Pons (tissue), 1 donor: ENCODE results near the gene CSGALNACT2.
"Not testable (repeated sequence)": the region's sequence is repeated elsewhere in the genome, so short reads cannot be mapped to it uniquely, and the experiment has no call there.

Experiments used
- DNase-seq: peaks from one replicate; pipeline ENCODE4 v3.0.0-alpha.2; 2016; ENCODE audit warnings: low spot score

The CSGALNACT2 gene

DNA sequence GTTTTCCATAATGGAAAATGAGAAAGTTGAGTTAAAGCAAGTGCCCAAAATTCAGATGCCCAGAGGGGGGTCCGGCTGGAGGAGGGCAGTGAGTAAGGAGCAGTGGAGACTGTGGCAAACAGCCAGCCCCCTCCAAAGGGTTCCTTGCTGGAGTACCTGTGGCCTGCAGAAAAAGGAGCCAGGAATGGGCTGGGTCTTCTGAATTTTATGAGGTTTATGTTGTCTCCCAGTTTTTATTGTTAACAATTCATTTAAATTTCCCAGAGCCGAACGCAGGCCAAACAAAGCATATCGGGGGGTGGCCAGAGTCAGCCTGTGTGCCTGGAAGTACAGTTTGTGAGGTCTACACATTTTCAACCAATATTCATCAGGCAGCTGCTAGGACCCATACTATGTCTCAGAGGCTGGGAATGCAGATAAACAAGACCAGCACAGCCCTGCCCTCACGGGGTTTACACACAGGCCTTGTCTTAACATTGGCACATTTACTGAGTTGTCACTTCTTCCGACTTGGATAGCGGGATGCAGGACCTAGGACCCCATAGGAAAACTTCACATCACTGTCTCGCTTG is 12.9 kb upstream of the CSGALNACT2 start:
- no peak for DNase-seq

DNA sequence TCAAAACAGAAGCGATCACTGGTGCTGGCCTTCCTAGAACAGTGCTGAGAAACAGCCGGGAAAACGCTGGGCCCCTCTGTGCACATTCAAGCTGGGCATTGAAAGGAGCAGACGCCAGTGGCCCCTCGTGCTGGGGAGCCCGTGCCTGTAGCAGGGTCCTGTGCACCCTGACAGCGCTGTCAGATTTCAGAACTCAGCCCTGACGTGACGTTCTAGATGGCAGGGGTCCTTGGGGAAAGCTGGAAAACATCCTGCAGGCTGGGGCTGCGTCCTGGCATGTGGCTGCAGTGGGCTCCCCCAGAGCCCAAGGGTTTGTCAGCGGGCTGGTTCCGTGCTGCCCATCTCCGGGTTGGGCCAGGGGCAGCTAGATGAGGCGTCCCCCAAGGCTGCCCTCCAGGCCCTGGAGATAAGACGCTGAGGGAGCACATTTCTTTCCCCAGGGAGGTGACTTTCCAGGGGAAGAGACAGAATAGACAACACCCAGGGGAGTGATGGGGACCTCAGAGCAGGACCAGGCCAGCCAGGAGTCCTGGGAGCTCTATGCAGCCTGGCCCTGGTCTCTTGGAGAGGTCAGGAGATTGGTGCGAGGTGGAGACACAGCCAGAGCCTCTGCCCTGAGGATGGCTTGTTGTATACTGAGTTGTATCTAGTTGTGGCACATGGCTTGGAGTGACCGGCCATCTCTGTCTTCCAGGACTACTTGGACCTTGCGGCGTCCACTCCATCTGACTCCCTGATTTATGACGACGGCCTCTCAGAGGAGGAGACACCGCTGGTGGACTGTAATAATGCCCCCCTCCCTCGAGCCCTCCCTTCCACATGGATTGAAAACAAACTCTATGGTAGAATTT is 12.1 kb upstream of the CSGALNACT2 start:
- no peak for DNase-seq

DNA sequence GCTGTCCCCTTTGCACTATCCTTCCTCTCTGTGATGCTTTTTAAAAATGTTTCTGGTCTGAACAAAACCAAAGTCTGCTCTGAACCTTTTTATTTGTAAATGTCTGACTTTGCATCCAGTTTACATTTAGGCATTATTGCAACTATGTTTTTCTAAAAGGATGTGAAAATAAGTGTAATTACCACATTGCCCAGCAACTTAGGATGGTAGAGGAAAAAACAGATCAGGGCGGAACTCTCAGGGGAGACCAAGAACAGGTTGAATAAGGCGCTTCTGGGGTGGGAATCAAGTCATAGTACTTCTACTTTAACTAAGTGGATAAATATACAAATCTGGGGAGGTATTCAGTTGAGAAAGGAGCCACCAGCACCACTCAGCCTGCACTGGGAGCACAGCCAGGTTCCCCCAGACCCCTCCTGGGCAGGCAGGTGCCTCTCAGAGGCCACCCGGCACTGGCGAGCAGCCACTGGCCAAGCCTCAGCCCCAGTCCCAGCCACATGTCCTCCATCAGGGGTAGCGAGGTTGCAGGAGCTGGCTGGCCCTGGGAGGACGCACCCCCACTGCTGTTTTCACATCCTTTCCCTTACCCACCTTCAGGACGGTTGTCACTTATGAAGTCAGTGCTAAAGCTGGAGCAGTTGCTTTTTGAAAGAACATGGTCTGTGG is 11.4 kb upstream of the CSGALNACT2 start:
- no peak for DNase-seq

DNA sequence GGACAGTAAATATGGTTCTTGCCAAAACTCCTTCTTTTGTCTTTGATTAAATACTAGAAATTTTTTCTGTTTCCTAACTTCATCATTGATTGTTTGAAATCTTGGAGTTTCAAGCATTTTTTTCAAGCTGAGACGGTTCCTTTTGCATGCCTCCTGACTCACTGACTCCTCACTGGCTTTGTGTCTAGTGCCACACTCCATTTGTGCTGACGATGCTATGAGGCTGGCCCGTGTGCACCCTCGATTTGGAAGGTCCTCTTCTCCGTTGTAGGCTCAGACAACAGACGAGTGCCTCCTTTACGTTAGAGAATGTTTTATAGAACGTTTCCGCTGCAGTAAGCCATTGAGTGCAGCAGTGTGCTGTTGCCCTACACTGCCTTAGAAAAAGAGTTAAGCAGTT is 10.8 kb upstream of the CSGALNACT2 start:
- no peak for DNase-seq

DNA sequence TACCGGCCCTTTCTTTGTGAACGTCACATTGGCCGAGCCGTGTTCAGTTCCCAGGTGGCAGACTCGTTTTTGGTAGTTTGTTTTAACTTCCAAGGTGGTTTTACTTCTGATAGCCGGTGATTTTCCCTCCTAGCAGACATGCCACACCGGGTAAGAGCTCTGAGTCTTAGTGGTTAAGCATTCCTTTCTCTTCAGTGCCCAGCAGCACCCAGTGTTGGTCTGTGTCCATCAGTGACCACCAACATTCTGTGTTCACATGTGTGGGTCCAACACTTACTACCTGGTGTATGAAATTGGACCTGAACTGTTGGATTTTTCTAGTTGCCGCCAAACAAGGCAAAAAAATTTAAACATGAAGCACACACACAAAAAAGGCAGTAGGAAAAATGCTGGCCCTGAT is 9.9 kb upstream of the CSGALNACT2 start:
- DNase-seq = no peak

DNA sequence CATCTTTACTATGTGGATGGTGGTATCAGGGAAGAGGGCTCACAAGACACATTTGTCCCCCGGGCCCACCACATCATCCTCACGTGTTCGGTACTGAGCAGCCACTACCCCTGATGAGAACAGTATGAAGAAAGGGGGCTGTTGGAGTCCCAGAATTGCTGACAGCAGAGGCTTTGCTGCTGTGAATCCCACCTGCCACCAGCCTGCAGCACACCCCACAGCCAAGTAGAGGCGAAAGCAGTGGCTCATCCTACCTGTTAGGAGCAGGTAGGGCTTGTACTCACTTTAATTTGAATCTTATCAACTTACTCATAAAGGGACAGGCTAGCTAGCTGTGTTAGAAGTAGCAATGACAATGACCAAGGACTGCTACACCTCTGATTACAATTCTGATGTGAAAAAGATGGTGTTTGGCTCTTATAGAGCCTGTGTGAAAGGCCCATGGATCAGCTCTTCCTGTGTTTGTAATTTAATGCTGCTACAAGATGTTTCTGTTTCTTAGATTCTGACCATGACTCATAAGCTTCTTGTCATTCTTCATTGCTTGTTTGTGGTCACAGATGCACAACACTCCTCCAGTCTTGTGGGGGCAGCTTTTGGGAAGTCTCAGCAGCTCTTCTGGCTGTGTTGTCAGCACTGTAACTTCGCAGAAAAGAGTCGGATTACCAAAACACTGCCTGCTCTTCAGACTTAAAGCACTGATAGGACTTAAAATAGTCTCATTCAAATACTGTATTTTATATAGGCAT is 9.1 kb upstream of the CSGALNACT2 start:
- no peak for DNase-seq

DNA sequence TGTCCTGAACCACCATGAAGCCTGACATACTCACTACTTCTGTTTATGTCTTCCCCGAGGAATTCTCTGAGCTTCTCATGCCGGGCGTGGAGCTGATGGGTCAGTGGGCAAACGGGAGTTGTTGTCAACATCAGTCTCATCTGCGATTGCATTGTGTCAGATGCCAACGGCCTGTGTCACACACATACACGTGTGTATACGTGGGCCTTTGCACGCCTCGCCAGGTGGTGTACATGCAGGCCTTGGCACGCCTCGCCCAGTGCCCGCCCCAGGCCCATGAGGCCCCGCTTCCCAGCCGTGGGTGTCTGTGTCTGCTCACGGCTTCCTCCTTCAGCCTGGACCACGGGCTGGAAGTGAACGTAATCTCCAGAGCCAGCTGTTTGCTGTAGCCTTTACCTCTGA is 7.5 kb upstream of the CSGALNACT2 start:
- no peak for DNase-seq

DNA sequence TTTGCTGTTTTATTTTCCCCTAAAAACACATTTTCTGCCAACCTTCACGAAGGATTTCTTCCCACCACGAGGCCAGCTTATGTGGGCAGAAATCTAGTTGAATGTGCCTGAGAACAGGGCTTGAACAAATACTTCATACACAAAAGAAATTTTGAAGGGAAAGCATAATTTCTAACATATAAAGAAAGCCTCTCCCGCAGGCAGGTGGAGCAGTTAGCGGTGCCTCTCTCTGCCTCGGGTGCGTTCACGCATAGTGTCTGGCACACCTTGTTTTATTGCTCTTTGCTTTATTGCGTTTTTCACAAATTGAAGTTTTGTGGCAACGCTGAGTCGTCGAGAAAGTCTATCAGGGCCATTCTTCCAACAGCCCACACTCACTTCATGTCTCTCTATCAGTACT is 7.0 kb upstream of the CSGALNACT2 start:
- no peak for DNase-seq

DNA sequence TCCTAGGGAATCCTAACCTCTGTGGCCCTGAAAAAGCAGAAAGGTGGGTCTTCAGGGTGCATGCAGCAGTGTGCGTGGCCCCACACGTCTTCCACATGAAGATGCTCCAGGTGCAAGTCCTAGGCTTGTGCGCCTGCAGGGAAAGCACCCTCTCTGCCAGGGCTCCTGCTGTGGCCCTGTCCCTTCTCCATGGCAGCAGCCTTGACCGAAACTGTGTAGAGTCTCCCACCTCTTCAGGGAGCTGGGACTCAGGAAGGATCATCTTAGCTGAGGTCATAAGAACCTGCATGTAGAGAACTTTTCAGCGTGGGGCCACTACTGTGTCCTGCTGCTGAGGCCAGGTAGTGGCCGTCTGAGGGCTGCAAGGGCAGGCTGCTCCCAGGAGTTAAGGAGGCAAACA is 6.3 kb upstream of the CSGALNACT2 start:
- DNase-seq = no peak

DNA sequence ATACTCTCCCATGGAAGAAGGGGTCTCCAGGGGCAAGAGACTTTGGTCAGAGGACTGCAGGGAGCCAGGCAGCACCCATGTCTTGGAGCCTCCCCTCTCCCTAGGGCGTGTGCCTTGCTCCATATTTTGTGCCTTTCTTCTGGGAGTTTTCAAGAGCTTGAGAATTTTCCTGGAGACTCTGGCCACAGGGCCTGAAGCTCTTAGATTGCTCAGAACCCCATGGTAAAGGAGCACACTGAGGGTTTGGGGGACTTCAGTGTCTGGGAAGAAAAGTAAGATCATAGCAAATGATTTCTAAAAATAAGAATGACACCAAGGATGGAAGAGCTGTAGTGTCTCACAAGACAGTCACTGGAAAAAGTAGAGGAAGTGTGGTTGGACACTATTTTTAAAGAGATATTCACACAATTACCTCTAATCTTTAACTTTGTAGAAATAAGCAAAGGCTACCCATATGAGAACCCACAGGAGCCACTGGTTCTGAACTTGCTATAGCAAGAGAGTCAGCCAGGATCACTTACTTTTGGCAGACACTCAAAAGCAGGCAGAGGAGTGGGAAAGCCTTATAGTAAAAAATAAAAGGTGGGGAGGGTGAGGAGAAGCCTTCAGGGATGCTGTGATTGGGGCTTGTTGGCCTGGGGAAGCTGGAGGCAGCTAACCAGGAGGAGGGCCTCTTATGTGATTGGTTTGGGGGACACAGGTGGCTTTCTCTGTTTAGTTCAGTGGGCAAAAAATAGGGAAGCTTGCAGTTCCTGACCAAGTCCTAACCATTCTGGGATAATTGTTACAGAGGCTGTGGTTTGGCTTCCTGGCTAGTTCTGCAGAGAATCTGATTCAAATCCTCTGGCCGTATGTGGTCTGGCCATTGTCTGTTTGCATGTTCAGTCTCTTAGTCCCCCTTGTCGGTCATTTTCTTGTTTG is 5.1 kb upstream of the CSGALNACT2 start:
- no peak for DNase-seq

DNA sequence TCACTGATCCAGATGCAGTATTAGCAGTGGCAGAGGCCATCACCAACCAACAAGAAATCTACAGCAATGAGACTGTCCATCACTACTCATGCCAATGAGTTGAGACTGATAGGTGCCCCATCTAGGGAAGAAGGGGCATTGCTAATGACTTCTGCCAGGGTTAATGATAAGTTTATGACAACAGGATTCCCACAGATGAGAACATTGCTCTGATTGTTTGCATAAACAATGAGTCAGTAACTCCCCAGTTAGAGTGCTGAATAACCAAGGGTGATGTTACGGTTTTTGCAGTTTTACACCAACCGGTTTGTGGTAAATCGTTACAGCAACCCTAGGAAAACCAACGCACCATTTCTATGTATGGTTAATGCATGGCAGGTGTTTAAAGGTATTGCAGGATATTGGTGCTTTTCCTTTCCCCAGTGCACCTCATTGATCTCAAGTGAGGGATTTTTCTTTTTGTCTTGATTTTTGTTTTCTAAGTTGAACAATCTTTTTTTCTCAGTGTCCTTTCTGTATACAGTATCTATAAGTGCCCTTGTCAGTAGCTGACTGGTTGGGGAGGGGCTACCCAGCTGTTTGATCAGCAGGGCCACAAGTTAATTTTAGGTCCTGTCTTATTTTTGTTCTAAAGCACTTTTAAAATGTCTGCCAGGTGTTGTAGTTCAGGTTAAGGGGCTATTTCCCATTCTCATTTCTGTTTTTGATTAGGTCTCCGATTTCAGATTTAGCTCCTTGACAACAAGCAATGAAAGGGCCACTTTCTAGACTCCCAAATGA is 3.9 kb upstream of the CSGALNACT2 start:
- no peak for DNase-seq

DNA sequence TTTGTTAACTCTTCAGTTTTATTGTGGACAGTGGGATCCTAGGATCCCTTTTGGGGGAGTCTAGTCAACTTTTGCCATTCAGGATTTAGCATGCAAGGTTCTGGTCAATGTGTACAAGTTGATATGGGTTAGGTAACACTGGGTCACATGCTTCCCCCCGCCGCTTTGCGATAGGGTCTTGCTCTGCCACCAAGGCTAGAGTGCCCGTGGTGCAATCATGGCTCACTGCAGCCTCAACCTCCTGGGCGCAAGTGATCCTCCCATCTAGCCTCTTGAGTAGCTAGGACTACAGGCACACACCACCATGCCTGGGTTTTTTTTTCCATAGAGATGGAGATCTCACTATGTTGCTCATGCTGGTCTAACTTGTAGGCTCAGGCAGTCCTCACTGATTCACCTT is 3.2 kb upstream of the CSGALNACT2 start:
- no peak for DNase-seq

DNA sequence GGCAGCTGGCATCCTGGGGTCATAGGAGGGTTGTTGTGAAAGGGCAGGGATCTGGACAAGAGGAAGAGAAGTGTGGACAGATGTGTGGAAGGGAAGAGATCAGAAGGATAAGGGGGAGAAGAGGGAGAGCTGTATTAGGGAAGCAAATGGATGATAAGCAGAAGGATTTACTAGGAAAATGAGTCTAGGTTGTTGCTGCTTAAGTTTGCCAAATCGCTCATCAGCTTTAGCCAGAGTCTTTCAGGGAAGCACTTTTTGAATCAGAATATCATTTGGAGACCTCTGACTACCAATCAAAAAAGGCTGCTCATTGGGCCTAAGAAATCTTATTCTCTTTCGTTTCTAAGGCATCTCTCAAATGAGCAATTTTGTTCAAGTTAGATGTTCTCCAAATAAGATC is 2.6 kb upstream of the CSGALNACT2 start:
- DNase-seq = no peak

DNA sequence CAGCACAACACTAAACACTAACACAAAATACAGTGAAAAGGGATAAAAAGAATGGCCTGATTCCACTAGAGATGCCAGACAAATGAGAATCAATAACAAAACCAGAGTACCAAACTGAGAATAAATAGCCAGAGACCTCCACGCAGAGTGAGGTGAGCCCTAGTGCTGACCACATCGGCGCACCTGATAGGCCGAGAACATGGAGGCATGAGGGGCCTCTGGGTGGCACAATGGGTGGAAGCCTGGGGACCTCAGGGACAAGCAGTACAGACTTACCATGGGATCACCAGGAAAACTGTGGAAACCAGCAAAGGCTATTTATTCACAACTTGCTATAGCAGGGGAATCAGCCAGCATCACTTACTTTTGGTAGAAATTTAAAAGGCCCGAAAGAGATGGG is 1.8 kb upstream of the CSGALNACT2 start:
- no peak for DNase-seq

DNA sequence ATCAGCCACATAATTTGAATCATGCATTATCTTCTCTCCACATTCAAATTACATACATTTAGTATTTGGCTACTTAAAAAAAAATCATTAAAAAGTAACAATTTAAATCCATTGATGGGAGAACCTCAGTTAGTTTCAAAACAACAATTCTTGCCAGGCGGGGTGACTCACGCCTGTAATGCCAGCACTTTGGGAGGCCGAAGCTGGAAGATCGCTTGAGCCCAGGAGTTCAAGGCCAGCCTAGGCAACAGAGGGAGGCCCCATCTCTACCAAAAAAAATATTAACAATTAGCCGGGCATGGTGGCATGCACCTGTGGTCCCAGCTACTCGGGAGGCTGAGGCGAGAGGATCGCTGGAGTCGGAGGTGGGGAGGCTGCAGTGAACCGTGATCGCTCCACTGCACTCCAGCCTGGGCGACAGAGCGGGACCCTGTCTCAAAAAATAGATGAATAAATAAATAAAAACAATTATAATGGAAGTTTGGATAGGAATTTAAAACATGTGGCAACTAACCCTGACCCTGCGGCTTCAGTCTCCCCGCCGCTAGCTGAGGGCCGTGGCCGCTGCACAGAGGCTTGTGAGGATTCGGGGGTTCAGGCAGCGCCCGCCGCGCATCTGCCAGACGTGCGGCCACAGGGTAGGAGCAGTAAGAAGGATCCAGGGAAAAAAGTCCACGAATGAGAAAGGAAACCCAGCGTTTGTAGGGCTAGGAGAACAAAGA is 1.1 kb upstream of the CSGALNACT2 start:
- DNase-seq = no peak

DNA sequence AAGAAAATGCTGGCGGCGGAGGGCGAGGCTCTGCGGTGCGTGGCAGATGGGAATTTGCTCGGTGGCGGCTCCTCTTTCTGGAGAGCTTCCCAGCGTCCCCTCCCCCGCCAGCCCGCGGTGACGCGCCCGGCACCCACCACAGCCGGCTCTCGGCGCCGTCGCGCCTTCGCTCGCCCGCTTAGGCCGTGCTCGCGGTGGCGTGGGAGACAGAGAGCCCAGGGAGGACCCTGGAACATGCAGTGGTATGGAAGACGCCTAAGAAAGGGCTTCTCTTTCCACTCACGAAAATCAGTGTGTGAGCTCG is 576 bp upstream of the CSGALNACT2 start:
- peak; percentile 53 for DNase-seq

DNA sequence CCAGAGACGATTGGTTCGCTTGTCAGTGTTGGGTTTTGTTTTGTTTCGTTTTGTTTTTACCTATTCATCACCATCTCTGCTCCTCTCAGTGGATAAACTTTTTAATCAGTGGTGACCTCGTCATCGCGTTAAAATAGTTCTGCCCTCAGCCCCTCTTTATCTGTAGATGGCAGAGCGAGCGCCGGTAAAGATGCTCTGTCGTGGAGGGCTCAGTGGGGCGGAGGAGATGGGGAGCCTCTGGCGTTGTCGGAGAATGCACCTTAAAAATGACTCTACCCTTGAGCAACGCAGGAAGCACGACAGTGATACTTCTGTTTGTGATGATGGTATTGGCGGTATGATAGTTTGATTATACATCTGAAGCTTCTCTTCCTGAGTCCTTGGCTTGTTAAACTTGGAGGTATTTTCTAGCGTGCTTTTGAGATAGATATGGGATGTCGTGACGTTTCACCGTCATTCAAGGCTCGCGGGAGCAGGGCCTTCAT is 554 bp downstream of the CSGALNACT2 start:
- DNase-seq = peak; percentile 50

DNA sequence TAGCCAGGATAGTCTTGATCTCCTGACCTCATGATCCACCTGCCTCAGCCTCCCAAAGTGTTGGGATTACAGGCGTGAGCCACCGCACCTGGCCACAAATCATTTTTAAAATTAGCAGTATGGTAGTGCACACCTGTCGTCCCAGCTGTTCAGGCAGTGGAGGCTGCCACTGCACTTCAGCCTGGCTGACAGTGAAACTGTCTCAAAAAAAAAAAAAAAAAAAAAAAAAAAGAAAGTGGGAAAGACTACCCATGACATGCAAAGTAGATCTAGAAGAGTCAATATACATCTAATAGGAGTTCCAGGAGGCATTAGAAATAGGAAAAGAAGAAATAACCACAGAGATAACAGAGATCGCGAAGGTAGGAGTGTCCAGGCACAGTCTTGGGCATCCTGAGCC is 3.2 kb downstream of the CSGALNACT2 start:
- no peak for DNase-seq

DNA sequence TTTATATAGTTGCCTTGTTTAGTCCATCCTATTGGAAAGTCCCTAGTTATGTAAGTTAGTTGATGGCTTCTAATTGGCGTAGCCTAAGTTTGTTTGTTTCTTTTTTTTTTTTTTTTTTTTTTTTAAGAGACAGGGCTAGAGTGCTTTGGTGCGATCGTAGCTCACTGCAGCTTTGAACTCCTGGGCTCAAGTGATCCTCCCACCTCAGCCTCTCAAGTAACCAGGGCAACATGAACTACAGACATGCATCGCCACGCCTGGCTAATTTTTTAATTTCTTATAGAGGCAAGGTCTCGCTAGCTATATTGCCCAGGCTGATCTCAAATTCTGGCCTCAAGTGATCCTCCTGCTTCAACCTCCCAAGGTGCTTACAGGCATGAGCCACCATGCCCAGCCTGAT is 7.1 kb downstream of the CSGALNACT2 start:
- no peak for DNase-seq

DNA sequence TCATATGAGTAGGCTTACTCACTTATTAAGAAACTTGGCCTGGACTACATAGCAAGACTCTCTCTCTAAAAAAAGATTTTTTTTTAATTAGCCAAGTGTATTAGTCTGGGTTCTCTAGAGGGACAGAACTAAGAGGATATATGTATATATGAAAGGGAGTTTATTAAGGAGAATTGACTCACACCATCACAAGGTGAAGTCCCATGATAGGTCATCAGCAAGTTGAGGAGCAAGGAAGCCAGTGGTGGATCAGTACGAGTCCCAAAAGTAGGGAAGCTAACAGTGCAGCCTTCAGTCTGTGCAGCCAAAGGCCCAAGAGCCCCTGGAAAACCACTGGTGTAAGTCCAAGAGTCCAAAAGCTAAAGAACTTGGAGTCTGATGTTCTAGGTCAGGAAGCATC is 7.7 kb downstream of the CSGALNACT2 start:
- DNase-seq = not testable (repeated sequence)
